ENCODE data around the gene MS4A7. TPM values are rescaled to one million over a fixed set of nuclear protein-coding genes. Genes with fewer than 3 reads are reported as not detected.

The MS4A7 gene
- total RNA-seq, 4 donors from 2014 or later = 15.0 to 34.2 (median 23.5) TPM

DNA sequence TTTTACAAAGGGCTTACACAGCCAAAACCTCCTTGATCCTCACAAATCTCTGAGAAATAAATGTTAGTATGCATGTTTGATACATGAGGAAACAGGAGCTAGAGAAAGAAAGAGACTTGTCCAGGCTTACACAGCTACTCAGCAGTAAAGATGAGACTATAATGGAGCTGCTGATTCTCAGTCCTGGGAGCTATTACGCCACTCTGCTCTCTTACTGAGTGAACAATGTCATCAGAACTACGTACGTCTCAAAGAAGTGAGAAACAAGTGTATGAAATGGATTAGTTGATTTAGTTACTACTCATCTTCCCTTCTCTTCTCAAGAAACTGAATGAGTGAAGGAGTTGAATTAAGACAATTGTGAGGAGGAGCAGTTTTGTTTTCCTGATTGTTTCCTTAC is 39.0 kb upstream of the MS4A7 start:
- 49 to 67% methylated on average over 3 of the region's 3 CpGs for WGBS, 2 donors (ENCODE audit: low coverage in 1 of 2)
- H3K27me3 ChIP-seq = peaks cover 15% of the 10 kb centered on the region
- TF ChIP-seq, protein P1, sequence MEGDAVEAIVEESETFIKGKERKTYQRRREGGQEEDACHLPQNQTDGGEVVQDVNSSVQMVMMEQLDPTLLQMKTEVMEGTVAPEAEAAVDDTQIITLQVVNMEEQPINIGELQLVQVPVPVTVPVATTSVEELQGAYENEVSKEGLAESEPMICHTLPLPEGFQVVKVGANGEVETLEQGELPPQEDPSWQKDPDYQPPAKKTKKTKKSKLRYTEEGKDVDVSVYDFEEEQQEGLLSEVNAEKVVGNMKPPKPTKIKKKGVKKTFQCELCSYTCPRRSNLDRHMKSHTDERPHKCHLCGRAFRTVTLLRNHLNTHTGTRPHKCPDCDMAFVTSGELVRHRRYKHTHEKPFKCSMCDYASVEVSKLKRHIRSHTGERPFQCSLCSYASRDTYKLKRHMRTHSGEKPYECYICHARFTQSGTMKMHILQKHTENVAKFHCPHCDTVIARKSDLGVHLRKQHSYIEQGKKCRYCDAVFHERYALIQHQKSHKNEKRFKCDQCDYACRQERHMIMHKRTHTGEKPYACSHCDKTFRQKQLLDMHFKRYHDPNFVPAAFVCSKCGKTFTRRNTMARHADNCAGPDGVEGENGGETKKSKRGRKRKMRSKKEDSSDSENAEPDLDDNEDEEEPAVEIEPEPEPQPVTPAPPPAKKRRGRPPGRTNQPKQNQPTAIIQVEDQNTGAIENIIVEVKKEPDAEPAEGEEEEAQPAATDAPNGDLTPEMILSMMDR (IDR thresholded peaks at IDR 0.05) = no peak
- no peak for TF ChIP-seq EP300 (IDR thresholded peaks at IDR 0.05)
- TF ChIP-seq POLR2A (IDR thresholded peaks at IDR 0.05) = no peak
- TF ChIP-seq POLR2AphosphoS5 (IDR thresholded peaks at IDR 0.05) = no peak
- H3K9me3 ChIP-seq = no peaks in the 10 kb centered on the region
- H3K36me3 ChIP-seq = no peaks in the 10 kb centered on the region
- H3K4me1 ChIP-seq = no peaks in the 10 kb centered on the region
- no peak for ATAC-seq
- no peak overlapping the region for H3K4me3 ChIP-seq
- no peak overlapping the region for H3K27ac ChIP-seq

DNA sequence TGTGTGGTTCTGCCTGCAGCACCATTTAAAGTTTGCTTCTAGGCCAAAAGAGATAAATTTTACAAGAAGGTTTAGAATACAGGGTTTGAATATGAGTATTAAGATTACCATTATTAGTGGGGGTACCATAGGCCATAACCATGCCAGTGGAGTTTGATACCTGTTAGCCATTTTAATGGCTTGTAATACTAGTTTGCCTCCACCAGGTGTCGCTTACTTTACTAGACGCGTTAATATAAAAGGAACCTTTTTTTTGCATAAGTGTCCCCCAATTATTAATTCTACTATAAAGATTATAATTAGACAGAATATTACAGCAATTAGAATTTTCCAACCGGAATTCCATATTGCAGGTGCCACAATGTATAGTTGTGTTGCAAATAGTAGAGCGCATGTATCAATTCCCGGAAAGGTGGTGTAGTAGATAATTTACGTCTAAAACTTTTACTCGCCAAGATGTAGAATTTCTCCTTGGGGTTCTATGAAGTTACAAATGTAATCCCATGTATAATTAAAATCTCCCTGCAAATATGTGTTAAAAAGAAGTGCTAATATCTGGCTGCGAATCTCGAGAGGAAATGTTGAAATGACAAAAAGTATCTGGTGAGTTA is 35.1 kb upstream of the MS4A7 start:
- H3K9me3 ChIP-seq = no peaks in the 10 kb centered on the region
- no peaks in the 10 kb centered on the region for H3K4me1 ChIP-seq
- no peak overlapping the region for H3K4me3 ChIP-seq
- no peak overlapping the region for H3K27ac ChIP-seq
- WGBS, 2 donors (ENCODE audit: low coverage in 1 of 2) = 66 to 67% methylated on average over 10 of the region's 10 CpGs
- H3K27me3 ChIP-seq = peaks cover 15% of the 10 kb centered on the region
- H3K36me3 ChIP-seq = no peaks in the 10 kb centered on the region
- ATAC-seq = no peak
- TF ChIP-seq, protein P1 (IDR thresholded peaks at IDR 0.05) = peak in 2 of 4 experiments; percentile 8 to 32
- TF ChIP-seq EP300 (IDR thresholded peaks at IDR 0.05) = no peak

DNA sequence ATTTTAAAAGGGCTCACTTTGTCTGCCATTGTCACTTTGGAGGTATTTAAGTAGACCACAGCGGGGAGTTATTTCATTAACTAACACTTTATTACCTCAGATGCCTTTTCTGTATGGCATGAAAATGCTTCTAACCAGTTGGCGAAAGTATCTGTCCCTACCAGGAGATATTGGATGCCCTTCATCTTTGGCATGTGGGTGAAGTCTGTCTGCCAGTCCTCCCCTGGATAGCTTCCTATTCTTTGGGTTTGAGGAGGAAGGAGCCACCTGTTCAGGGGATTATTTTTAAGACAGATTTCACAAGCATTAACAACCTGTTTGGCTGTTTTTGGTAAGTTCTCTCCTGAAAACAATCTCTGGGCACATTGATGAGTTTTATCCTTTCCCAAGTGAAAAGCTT is 34.2 kb upstream of the MS4A7 start:
- no peak for ATAC-seq
- no peaks in the 10 kb centered on the region for H3K36me3 ChIP-seq
- H3K9me3 ChIP-seq = no peaks in the 10 kb centered on the region
- peaks cover 15% of the 10 kb centered on the region for H3K27me3 ChIP-seq
- TF ChIP-seq, protein P1 (IDR thresholded peaks at IDR 0.05) = no peak
- TF ChIP-seq POLR2A (IDR thresholded peaks at IDR 0.05) (no peak), POLR2AphosphoS5 (IDR thresholded peaks at IDR 0.05) (no peak), EP300 (IDR thresholded peaks at IDR 0.05) (no peak)
- H3K27ac ChIP-seq = no peak overlapping the region
- no peak overlapping the region for H3K4me3 ChIP-seq
- 78 to 79% methylated on average over 2 of the region's 2 CpGs for WGBS, 2 donors (ENCODE audit: low coverage in 1 of 2)
- H3K4me1 ChIP-seq = no peaks in the 10 kb centered on the region

DNA sequence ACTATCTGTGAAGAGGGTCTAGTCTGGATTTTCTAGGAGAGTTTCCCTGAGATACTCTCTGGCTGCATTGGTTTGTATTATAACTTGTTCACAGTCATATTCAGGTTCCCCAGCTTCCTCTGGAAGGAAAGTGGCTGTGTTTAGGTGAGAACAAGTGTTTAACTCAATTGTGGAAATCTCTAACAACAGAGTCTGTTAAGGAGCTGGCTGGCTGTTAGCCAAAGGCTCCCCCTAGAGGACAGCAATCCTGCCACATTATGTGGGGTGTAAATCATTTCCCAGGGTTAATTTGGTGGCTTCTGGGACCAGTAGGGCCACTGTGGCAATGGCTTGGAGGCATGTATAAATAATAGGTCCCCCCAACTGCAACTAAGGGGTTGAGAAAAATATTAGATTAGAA is 32.8 kb upstream of the MS4A7 start:
- H3K4me3 ChIP-seq = no peak overlapping the region
- H3K27me3 ChIP-seq = peaks cover 15% of the 10 kb centered on the region
- H3K27ac ChIP-seq = no peak overlapping the region
- TF ChIP-seq EP300 (IDR thresholded peaks at IDR 0.05) = no peak
- no peaks in the 10 kb centered on the region for H3K36me3 ChIP-seq
- no peaks in the 10 kb centered on the region for H3K4me1 ChIP-seq
- no peaks in the 10 kb centered on the region for H3K9me3 ChIP-seq
- no peak for ATAC-seq

DNA sequence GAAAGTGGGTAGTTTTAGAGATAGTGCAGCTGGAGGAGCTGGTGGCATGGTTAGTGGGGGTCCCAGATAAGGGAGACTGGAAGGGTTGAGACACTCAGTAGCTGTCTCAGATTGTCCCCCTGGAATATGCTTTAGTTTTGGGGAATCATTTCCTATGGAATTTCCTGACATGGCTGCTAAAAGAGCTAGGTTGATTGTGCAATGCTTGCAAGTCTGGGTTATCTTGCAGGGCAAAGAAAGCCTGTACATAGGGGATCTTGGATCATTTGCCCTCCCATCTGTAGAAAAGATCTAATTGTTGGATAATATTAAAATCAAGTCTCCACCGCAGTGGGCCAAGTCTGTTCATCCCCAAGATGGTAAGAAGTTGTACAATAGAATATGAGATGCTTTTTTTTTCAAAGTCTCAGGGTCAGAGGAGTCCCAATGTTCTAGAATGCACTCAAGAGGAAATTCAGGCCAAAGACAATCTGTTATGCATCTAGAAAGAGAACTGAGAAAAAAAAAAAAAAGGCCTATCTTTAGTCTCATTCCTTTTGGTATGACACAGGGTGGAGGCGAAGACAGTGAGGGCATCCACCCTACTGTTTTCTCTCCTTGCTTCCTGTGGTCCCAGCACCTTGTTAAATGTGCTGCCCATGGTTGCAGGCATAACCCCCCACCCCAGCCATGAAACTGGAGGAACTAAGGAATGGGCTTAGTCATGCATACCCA is 31.1 kb upstream of the MS4A7 start:
- no peaks in the 10 kb centered on the region for H3K4me1 ChIP-seq
- H3K9me3 ChIP-seq = no peaks in the 10 kb centered on the region
- no peak for ATAC-seq
- TF ChIP-seq, protein P1 (IDR thresholded peaks at IDR 0.05) = no peak
- no peak for TF ChIP-seq EP300 (IDR thresholded peaks at IDR 0.05)
- no peak for TF ChIP-seq POLR2AphosphoS5 (IDR thresholded peaks at IDR 0.05)
- no peak for TF ChIP-seq POLR2A (IDR thresholded peaks at IDR 0.05)
- H3K27me3 ChIP-seq = peaks cover 9% of the 10 kb centered on the region
- H3K36me3 ChIP-seq = no peaks in the 10 kb centered on the region
- 88 to 96% methylated on average over 2 of the region's 2 CpGs for WGBS, 2 donors (ENCODE audit: low coverage in 1 of 2)
- no peak overlapping the region for H3K4me3 ChIP-seq
- H3K27ac ChIP-seq = no peak overlapping the region

Data from gastroesophageal sphincter (tissue), 4 donors.